ENCODE results near the gene PHETA1.
"Not testable (repeated sequence)": the region's sequence is repeated elsewhere in the genome, so short reads cannot be mapped to it uniquely, and the experiment has no call there.

DNA sequence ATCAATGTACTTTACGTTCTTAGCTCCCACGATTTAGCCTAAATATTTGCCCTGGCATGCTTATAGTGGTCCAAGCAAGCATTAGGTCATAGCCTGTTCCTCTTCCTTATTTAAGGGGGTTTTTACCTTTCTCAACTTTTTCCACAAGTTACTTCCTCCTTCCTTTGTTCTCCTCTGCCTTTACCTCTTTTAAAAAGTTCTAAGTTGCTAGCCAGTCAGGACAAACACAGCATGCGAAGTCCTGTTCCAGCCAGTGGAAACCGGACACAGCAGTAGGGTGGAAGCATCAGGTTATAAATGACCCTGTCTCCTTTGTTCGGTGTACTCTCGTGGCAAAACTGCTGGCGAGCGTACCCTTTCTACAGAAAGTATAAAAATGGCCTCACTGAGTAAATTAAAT is 28.2 kb downstream of the PHETA1 start:
- TF ChIP-seq, protein P1, sequence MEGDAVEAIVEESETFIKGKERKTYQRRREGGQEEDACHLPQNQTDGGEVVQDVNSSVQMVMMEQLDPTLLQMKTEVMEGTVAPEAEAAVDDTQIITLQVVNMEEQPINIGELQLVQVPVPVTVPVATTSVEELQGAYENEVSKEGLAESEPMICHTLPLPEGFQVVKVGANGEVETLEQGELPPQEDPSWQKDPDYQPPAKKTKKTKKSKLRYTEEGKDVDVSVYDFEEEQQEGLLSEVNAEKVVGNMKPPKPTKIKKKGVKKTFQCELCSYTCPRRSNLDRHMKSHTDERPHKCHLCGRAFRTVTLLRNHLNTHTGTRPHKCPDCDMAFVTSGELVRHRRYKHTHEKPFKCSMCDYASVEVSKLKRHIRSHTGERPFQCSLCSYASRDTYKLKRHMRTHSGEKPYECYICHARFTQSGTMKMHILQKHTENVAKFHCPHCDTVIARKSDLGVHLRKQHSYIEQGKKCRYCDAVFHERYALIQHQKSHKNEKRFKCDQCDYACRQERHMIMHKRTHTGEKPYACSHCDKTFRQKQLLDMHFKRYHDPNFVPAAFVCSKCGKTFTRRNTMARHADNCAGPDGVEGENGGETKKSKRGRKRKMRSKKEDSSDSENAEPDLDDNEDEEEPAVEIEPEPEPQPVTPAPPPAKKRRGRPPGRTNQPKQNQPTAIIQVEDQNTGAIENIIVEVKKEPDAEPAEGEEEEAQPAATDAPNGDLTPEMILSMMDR (IDR thresholded peaks at IDR 0.05) = not testable (repeated sequence)
- not testable (repeated sequence) for TF ChIP-seq SIN3A (IDR thresholded peaks at IDR 0.05; ENCODE audit: borderline replicate concordance, insufficient read depth, low read depth, low read length)

All from Panc1 (cell line).